Activated naive CD8-positive, alpha-beta T cell treated with anti-CD3 and anti-CD28 coated beads for 36 hours (primary cell): ENCODE results near the gene COLEC12. TPM values are rescaled to one million over a fixed set of nuclear protein-coding genes. Genes with fewer than 3 reads are reported as not detected.

Experiments used
- DNase-seq: peaks from one replicate; pipeline ENCODE4 v3.0.0; 2021
- H3K27ac Mint-ChIP-seq: one replicate; pipeline ENCODE4 v1.8.0; 2022; ENCODE audit warnings: mild to moderate bottlenecking, moderate library complexity, mixed read lengths
- H3K27me3 Mint-ChIP-seq: one replicate; pipeline ENCODE4 v1.8.0; 2022; ENCODE audit warnings: mild to moderate bottlenecking, mixed read lengths
- H3K36me3 Mint-ChIP-seq: one replicate; pipeline ENCODE4 v1.8.0; 2021; ENCODE audit warnings: mild to moderate bottlenecking, mixed read lengths
- H3K4me1 Mint-ChIP-seq: one replicate; pipeline ENCODE4 v1.8.0; 2021; ENCODE audit warnings: mixed read lengths
- H3K4me3 Mint-ChIP-seq: one replicate; pipeline ENCODE4 v1.8.0; 2022; ENCODE audit warnings: mild to moderate bottlenecking, moderate library complexity, mixed read lengths
- H3K9me3 Mint-ChIP-seq: one replicate; pipeline ENCODE4 v1.8.0; 2022; ENCODE audit warnings: mixed read lengths
- total RNA-seq, 2 experiments: library from RNA; stranded (reverse); gene quantifications; one replicate each; pipeline ENCODE4 v1.2.3, GENCODE V29; 2021

COLEC12 gene
- total RNA-seq, 2 experiments from 2014 or later = not detected

- Mint-ChIP-seq H3K27me3 (peaks cover 7% of the 10 kb centered on the region), H3K9me3 (no peaks in the 10 kb centered on the region), H3K4me1 (no peaks in the 10 kb centered on the region), H3K36me3 (no peaks in the 10 kb centered on the region), H3K27ac (no peak overlapping the region), H3K4me3 (no peak overlapping the region)
- no peak for DNase-seq
Measured at GRCh38 chr18:340044-340443, 160.5 kb downstream of the COLEC12 start.

GRCh38 chr18:339200-339599 lies 161.3 kb downstream of the COLEC12 start:
- no peak overlapping the region for H3K4me3 Mint-ChIP-seq
- H3K36me3 Mint-ChIP-seq = no peaks in the 10 kb centered on the region
- no peak overlapping the region for H3K27ac Mint-ChIP-seq
- H3K9me3 Mint-ChIP-seq = no peaks in the 10 kb centered on the region
- no peak for DNase-seq
- peaks cover 7% of the 10 kb centered on the region for H3K27me3 Mint-ChIP-seq
- no peaks in the 10 kb centered on the region for H3K4me1 Mint-ChIP-seq

- H3K4me3 Mint-ChIP-seq = no peak overlapping the region
- no peak overlapping the region for H3K27ac Mint-ChIP-seq
- H3K36me3 Mint-ChIP-seq = no peaks in the 10 kb centered on the region
- H3K4me1 Mint-ChIP-seq = no peaks in the 10 kb centered on the region
- no peaks in the 10 kb centered on the region for H3K9me3 Mint-ChIP-seq
- H3K27me3 Mint-ChIP-seq = peaks cover 10% of the 10 kb centered on the region
- no peak for DNase-seq
Measured at GRCh38 chr18:336713-337112, 163.8 kb downstream of the COLEC12 start.

- Mint-ChIP-seq H3K4me1 (no peaks in the 10 kb centered on the region), H3K27ac (no peak overlapping the region), H3K36me3 (no peaks in the 10 kb centered on the region), H3K9me3 (no peaks in the 10 kb centered on the region), H3K4me3 (no peak overlapping the region), H3K27me3 (peaks cover 16% of the 10 kb centered on the region)
- DNase-seq = no peak
Measured at GRCh38 chr18:335733-336132, 164.8 kb downstream of the COLEC12 start.

DNA sequence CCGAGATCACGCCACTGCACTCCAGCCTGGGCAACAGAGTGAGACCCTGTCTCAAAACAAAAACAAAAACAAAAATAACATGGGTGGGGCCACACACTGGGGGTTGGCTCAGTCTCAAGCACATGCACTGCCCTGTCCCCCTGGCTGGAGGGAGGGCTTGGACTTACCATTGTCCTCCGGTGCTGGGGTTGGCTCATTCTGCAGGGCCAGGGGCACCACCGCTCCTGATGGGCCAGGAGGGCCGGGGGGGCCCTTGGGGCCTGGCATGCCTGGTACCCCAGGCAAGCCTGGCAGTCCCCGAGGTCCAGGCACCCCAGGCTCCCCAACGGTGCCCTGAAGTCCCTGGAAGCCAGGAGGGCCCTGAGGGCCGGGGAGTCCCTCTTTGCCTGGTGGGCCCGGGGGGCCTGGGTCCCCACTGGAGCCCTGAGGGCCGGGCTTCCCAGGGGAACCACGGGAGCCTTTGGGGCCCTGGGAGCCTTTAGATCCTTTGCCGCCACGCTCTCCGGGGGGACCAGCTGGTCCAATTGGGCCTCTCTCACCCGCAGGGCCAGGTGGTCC lies 165.8 kb downstream of the COLEC12 start:
- no peak overlapping the region for H3K27ac Mint-ChIP-seq
- no peak overlapping the region for H3K4me3 Mint-ChIP-seq
- no peaks in the 10 kb centered on the region for H3K4me1 Mint-ChIP-seq
- peaks cover 16% of the 10 kb centered on the region for H3K27me3 Mint-ChIP-seq
- DNase-seq = no peak
- no peaks in the 10 kb centered on the region for H3K9me3 Mint-ChIP-seq
- no peaks in the 10 kb centered on the region for H3K36me3 Mint-ChIP-seq

DNA sequence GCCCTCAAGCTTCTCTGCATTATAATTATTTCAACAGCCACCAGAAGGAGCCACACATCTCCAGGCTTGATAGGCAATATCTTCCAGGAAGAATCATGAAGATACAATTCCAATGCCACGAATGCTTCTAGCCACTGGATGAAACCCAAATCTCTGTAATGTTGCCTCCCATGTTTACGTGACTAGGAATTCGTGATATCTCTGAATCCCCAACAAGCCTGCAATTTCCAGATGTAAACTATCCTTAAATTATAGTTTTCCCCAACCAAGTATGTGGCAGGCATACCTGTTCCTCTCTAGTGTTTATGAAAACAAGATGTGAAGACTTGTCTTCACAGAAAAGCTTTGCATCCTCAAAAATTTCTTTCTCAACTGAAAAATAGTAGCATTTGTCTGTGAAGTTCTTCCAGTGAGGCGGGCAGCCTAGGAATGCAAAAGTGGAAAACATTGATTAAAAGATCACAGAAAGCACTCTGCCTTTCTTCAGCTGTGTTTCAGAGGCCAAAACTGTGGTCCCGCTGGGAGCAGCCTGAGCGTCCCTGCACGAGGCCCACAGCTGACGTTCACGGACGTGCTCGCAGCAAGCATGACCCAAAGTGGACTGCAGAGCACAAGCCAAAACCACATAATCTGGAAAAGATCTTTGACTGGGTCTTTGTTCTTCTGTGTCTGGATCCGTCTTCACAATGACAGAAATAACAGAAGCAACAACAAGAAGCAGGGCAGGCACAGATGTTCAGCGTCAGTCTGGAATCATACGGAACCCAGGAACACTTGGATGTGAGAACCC lies 167.6 kb downstream of the COLEC12 start:
- H3K4me1 Mint-ChIP-seq = no peaks in the 10 kb centered on the region
- no peak overlapping the region for H3K4me3 Mint-ChIP-seq
- no peak for DNase-seq
- H3K27me3 Mint-ChIP-seq = peaks cover 9% of the 10 kb centered on the region
- H3K27ac Mint-ChIP-seq = no peak overlapping the region
- H3K9me3 Mint-ChIP-seq = no peaks in the 10 kb centered on the region
- no peaks in the 10 kb centered on the region for H3K36me3 Mint-ChIP-seq

DNA sequence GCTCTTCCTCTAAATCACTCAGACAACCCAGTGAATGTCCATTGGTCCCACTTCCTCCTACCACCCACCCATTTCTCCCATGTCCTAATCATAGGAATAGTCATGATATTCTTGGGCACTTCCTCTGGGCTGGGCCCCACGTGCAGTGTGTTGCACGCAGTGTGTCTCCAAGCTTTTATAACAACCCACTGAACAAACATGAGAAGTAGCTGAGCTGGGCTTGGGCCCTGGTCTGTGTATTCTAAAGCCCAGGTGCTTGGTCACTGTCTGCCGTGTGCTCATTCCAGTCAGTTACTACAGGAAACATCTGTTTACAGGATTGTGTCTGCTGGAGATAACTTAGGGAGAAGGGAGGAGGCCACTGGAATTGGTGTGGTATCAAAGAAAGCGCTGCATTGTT lies 168.5 kb downstream of the COLEC12 start:
- Mint-ChIP-seq H3K4me3 (no peak overlapping the region), H3K36me3 (no peaks in the 10 kb centered on the region), H3K4me1 (no peaks in the 10 kb centered on the region), H3K27ac (no peak overlapping the region), H3K9me3 (no peaks in the 10 kb centered on the region), H3K27me3 (peaks cover 9% of the 10 kb centered on the region)
- no peak for DNase-seq

DNA sequence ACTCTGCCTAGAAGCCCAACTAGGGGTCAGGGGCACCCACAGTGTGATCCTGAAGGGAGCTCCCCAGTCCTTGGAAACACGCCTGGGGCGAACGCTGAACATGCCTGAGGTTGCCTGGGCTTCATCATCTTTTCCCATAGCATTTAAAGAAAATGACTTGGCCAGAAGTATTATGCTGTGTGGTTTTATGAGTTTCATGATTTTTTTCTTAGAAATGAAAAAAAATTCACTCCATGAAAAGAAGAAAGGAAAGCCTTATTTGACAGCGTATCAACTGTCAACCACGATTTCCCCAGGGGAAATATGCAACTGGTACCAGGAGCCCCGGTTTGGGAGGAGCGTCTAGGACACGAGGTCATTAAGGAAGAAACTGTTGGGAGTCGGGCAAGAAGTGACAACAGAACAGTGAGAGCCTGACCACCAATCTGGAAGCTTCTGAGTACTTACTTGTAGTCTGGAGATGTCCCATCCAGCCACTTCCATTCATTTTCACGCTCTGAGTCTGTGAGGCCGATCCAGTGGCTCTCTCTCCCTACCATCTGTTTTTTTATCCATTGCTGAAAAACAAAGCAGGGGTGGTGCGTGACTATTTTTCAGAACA lies 169.2 kb downstream of the COLEC12 start:
- Mint-ChIP-seq H3K9me3 (no peaks in the 10 kb centered on the region), H3K36me3 (no peaks in the 10 kb centered on the region), H3K4me3 (no peak overlapping the region), H3K27me3 (peaks cover 9% of the 10 kb centered on the region), H3K27ac (no peak overlapping the region), H3K4me1 (no peaks in the 10 kb centered on the region)
- DNase-seq = no peak

GRCh38 chr18:328928-329327 lies 171.6 kb downstream of the COLEC12 start:
- Mint-ChIP-seq H3K9me3 (no peaks in the 10 kb centered on the region), H3K36me3 (no peaks in the 10 kb centered on the region)

GRCh38 chr18:326846-327245 lies 173.7 kb downstream of the COLEC12 start:
- Mint-ChIP-seq H3K36me3 (no peaks in the 10 kb centered on the region), H3K27ac (no peak overlapping the region), H3K27me3 (peaks cover 13% of the 10 kb centered on the region), H3K4me1 (peaks cover 13% of the 10 kb centered on the region), H3K4me3 (no peak overlapping the region), H3K9me3 (no peaks in the 10 kb centered on the region)
- DNase-seq = no peak

More at GRCh38 chr18:328928-329327, 171.6 kb downstream of the COLEC12 start:
- DNase-seq = no peak
- Mint-ChIP-seq H3K27ac (no peak overlapping the region), H3K27me3 (peaks cover 9% of the 10 kb centered on the region), H3K4me1 (no peaks in the 10 kb centered on the region), H3K4me3 (no peak overlapping the region)

- no peak for DNase-seq
- Mint-ChIP-seq H3K27ac (no peak overlapping the region), H3K4me1 (peaks cover 13% of the 10 kb centered on the region), H3K27me3 (peaks cover 11% of the 10 kb centered on the region), H3K36me3 (no peaks in the 10 kb centered on the region), H3K9me3 (no peaks in the 10 kb centered on the region), H3K4me3 (no peak overlapping the region)
Measured at GRCh38 chr18:323253-323622, 177.3 kb downstream of the COLEC12 start.

GRCh38 chr18:321865-322467 lies 178.5 kb downstream of the COLEC12 start:
- H3K9me3 Mint-ChIP-seq = no peaks in the 10 kb centered on the region
- no peak overlapping the region for H3K27ac Mint-ChIP-seq

DNA sequence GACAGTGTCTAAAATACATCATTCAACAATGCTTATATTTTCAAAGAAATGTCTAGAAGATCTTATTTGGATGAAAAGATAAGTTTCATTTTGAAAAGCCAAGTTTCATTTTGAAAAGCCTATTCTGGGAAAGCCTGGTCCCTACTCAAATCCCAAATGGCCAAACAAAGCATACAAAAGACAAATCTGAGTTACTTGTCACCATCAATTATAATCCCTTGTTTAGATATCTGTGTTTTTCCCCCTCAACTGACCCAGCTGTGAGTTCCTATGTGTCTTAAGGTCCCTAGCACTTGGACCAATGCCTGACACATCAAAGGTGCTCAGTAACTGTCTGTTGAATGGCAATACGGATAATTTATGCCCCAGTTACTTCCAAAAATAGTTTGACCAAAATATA lies 180.3 kb downstream of the COLEC12 start:
- H3K27me3 Mint-ChIP-seq = peaks cover 11% of the 10 kb centered on the region
- no peak overlapping the region for H3K27ac Mint-ChIP-seq
- H3K4me1 Mint-ChIP-seq = peaks cover 13% of the 10 kb centered on the region
- H3K36me3 Mint-ChIP-seq = no peaks in the 10 kb centered on the region
- no peak overlapping the region for H3K4me3 Mint-ChIP-seq
- no peak for DNase-seq
- H3K9me3 Mint-ChIP-seq = no peaks in the 10 kb centered on the region

More at GRCh38 chr18:321865-322467, 178.5 kb downstream of the COLEC12 start:
- Mint-ChIP-seq H3K4me1 (peaks cover 13% of the 10 kb centered on the region), H3K4me3 (no peak overlapping the region), H3K27me3 (peaks cover 11% of the 10 kb centered on the region), H3K36me3 (no peaks in the 10 kb centered on the region)
- no peak for DNase-seq

DNA sequence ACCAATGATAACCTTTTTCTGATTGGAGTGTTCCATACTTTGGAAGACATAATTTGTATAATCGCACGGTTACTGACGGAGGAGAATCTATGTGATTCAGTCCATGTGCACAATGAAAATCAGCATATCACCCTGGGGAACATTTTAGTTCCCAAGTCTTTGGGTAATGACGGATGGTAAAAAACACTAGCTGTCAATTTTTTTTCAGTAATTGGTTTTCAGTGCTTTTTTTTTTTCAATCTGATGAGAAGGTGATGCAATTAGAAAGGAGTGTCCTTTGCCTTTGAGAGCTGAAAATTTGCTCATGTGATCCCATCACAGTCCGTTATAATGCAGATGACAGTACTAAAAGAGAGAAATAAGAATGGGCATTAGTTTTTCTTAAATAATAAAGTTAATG lies 180.8 kb downstream of the COLEC12 start:
- peaks cover 13% of the 10 kb centered on the region for H3K4me1 Mint-ChIP-seq
- H3K9me3 Mint-ChIP-seq = no peaks in the 10 kb centered on the region
- no peak overlapping the region for H3K4me3 Mint-ChIP-seq

GRCh38 chr18:318791-319291 lies 181.7 kb downstream of the COLEC12 start:
- no peak overlapping the region for H3K27ac Mint-ChIP-seq
- H3K4me1 Mint-ChIP-seq = peaks cover 13% of the 10 kb centered on the region
- no peaks in the 10 kb centered on the region for H3K9me3 Mint-ChIP-seq
- DNase-seq = no peak
- H3K27me3 Mint-ChIP-seq = peaks cover 11% of the 10 kb centered on the region
- no peak overlapping the region for H3K4me3 Mint-ChIP-seq
- no peaks in the 10 kb centered on the region for H3K36me3 Mint-ChIP-seq

More for the DNA sequence above, 180.8 kb downstream of the COLEC12 start:
- H3K27me3 Mint-ChIP-seq = peaks cover 11% of the 10 kb centered on the region
- no peak overlapping the region for H3K27ac Mint-ChIP-seq
- no peaks in the 10 kb centered on the region for H3K36me3 Mint-ChIP-seq
- no peak for DNase-seq
